Peyer's patch (tissue), 4 donors: ENCODE measurements around the gene ACTR1B.

Source experiments
- CTCF ChIP-seq, 6 experiments: fragments of 450-650 bp in 4 of 6; fragments of 200-600 bp in 2 of 6; sonication (generic) in 1 of 6; IDR thresholded peaks; one replicate each; pipeline ENCODE4 v1.5.1; 2017 to 2019; ENCODE audit warnings: antibody characterized with exemption in 6 of 6, mild to moderate bottlenecking in 3 of 6, moderate library complexity in 1 of 6
- POLR2A ChIP-seq, 2 donors: fragments of 450-650 bp; IDR thresholded peaks; one replicate each; pipeline ENCODE4 v1.5.1; 2017; ENCODE audit warnings: antibody characterized with exemption in 2 of 2, mild to moderate bottlenecking in 2 of 2, moderate library complexity in 2 of 2

GRCh38 chr2:97664636-97664970 lies 759 bp upstream of the ACTR1B start:
- TF ChIP-seq CTCF (IDR thresholded peaks at IDR 0.05) (no peak), POLR2A (IDR thresholded peaks at IDR 0.05) (no peak)
